GM19238 (cell line): Measurements from ENCODE around the gene GABRG2.
"Not testable (repeated sequence)": the region's sequence is repeated elsewhere in the genome, so short reads cannot be mapped to it uniquely, and the experiment has no call there.

Source experiments
- DNase-seq: peaks from one replicate; pipeline ENCODE4 v3.0.0; 2011; ENCODE audit warnings: low spot score; ENCODE audit not compliant: insufficient read length

The GABRG2 gene

DNA sequence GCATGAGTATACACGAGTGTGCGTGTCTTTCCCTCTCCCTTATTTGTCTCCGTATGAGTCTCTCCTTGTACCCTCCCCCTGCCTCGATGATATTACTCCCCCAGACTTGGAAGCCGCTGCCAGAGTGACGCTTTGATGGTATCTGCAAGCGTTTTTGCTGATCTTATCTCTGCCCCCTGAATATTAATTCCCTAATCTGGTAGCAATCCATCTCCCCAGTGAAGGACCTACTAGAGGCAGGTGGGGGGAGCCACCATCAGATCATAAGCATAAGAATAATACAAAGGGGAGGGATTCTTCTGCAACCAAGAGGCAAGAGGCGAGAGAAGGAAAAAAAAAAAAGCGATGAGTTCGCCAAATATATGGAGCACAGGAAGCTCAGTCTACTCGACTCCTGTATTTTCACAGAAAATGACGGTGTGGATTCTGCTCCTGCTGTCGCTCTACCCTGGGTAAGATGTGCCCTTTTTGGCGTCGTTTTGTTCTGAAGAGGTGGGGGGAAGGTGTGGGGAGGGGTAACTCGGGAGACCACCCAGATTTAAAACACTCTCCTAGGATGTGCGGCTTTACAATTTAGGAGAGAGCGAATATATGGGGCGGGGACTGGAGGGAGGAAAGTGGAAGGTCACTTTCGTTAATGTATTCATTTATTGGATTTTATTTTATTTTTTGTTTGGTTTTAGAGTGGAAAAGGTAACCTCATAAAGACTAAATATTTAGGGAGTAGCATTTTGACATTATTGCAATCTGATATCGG lies at the start of gene GABRG2:
Gene GABRG2 (plus strand): TSS at position 119 of the 757 bp plus-strand sequence. CDS start 227 bp downstream, at position 346.
- DNase-seq: no peak

DNA sequence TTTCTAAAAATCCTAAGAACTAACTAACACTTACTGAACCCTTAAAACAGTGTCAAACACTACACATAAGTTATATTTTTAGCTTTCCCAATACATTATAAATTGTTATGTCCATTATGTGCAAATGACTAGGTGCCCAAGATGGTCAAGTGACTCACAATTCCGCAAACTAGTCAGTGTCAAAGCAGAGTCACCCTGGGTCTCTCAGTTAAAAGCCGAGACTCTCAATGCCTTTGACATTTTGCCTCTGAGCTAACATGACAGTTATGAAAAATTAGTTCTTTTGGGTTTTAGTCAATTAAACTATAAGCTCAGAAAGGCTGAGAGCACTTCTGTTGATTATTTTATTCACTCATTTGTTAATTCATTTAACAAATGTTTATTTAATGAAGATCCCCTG lies 42.3 kb upstream of the GABRG2 start:
- DNase-seq: no peak

DNA sequence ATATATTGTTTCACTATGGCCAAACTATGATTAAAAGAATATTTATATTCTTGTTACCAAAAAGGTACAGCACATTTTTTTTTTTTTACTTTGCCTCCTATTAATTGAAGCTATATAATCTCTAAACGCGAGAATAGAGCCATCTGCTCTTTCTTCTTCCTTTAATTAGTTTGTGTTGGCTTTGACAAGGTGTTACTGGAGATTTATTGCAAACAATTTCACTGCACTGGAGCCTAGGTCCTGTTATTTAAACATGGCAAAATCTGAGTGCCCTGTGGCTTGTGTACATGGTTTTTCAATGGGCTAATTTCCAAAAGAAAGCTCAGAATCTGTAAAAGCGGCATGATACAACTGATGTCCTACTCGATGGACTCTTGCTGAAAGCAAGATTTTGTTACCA lies 40.8 kb upstream of the GABRG2 start:
- no peak for DNase-seq

DNA sequence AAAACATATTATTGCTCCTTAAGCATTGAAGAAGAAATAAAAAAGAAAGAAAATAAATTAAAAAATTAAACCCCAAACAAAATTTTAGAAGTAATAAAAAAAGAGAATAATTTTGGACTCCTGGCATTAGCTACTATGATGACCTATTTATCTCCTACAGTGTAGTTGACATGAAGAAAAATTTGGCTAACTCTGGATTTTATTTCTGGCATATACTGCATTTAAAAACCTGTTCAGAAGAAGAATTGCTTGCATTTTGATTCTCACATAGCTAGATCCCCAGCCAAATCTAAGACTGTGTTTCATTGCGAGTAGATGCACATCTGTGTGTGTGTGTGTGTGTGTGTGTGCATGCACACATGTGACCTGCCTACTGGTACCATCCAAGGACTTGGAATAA lies 30.1 kb upstream of the GABRG2 start:
- DNase-seq: no peak

DNA sequence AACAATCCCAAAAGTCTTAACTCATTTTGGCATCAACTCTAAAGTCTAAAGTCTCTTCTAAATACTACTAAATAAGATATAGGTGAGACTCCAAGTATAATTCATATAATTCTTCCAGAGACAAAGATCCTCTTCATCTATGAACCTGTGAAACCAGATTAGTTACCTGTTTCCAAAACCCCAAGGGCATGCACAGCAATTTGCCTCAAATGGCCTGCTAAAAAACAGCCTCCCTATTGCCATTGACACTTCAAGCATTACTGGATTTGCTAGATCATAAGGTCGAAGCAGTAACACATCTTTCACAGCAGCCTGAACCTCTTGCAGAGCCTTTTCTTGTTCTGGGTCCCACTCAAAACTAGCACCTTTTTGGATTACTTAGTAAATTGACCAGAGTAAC lies 20.3 kb upstream of the GABRG2 start:
- no peak for DNase-seq

DNA sequence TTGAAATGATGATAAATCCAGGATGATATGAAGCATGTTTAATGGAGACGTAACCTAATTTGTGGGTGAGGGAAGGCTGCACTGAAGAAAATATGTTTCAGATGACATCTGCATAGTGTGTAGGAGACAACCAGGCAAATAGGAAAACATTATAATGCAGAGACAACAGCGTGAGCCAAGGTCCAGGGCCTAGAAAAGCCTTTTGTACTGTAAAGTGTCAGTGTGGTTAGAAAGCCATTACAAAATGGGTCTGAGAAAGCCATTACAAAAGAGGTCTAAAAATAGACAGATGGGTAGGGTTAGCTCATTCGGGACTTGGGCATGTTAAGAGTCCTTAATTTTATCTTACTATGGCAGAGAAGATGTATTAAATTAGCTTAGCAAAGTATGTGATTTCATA lies 14.9 kb upstream of the GABRG2 start:
- DNase-seq: no peak

DNA sequence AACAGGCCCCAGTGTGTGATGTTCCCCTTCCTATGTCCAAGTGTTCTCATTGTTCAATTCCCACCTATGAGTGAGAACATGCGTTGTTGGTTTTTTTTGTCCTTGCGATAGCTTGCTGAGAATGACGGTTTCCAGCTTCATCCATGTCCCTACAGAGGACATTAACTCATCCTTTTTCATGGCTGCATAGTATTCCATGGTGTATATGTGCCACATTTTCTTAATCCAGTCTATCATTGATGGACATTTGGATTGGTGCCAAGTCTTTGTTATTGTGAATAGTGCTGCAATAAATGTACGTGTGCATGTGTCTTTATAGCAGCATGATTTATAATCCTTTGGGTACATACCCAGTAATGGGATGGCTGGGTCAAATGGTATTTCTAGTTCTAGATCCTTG lies 12.5 kb upstream of the GABRG2 start:
- not testable (repeated sequence) for DNase-seq

DNA sequence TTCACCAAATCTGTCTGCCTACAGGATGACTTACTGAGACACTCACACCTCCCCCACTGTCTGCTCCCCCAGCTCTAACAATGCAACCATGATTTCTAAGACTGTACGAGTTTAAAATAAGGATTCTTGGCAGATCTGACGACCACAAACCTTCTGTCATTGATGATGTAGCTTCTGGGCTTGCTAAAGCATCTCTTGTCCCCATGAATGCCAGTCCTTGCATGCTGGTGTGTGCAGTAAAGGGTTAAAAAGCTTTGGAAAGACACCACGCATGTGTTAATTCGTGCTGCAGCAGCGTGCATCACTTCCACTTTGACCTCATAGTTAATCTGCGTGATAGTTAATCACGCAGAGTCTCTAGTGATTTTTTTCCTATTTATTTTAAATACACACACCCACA lies 411 bp upstream of the GABRG2 start:
- no peak for DNase-seq

DNA sequence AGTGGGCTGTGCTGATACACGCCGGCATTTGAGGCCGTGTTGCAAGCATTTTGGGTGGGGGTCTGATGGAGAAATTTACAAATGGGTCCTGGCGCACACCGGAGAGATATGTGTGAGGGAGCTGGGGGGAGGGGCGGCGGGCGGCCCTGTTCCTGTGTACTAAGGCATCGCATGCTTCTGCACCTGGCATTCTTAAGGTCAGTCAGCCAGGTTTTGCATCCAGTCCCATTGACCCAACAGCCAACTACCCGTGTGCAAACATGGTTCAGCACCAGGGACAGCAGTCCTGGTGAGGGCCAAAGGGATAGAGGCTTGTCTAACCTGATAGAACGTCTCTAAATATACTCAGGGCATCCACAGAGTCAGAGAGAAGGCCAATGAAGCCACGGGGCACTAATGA lies 839 bp downstream of the GABRG2 start:
- no peak for DNase-seq

DNA sequence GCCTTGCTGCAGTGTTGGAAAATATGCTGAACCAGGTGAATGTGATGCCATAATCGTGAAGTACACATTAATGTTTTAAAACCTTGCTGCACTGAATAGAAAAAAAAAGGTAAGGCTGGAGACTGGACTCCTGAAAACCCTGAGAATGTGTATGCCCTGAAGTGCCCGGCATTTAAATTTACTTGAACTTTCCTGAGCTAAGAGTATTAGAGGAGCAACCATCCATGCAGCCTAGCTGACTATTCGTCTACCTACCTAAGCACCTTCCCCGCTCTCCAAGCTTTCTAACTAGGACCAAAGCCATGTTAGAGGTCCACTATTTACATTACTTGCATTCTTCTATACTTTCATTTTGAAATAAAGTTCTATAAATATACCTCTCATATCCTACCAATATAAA lies 1.4 kb downstream of the GABRG2 start:
- DNase-seq: no peak

DNA sequence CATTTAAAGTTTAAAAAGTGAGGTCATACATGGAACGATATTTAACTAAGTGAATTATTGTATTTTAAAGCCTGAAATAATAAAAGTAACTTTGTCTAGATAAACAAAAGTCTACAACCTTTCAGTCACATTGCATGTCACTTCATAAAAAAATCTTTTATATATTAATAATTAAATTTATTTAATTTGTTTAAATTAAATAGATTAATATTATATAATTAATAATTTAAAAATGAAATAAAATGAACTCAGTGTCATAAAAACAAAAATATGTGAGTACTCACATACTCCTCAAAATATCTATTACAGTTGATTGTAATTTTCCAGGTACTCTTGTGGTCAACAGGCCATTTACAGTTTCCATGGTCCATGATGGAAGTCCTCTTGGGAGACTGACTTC lies 11.2 kb downstream of the GABRG2 start:
- DNase-seq: no peak

DNA sequence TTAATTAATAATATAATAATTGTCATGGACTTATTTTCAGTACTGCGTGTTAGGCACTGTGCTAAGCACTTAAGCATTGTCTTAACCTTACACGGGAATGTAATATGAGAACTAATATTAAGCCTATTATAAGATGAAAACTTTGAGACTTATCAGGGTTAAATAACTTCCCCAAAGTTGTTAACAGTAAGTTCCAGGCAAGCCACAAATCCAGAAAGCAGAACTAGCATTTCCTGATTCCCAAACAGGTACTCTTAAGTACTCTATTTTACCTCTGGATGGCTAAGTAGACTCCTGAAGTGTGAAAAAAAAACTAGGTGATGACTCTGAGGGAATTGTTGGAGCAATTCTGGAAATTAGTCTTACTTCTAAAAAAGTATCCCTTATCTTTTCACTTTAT lies 23.8 kb downstream of the GABRG2 start:
- no peak for DNase-seq

DNA sequence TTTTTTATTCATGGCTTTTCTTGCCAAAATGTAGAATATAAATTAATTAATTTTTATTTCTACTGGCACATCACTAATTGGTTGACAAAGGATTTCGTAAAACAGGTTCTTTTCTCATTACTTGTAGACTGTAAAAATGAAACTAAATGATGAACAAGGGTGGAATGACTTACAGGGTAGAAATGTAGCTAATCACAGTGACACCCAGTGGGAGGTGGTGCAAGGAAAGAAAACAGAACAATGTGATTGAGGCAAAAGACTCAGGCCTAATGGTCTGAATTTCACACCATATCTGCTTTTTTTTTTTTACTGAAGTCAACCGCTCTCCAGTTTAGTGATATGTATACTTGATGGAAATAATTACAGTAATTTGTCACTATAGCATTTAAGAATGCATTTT lies 28.9 kb downstream of the GABRG2 start:
- DNase-seq: no peak

DNA sequence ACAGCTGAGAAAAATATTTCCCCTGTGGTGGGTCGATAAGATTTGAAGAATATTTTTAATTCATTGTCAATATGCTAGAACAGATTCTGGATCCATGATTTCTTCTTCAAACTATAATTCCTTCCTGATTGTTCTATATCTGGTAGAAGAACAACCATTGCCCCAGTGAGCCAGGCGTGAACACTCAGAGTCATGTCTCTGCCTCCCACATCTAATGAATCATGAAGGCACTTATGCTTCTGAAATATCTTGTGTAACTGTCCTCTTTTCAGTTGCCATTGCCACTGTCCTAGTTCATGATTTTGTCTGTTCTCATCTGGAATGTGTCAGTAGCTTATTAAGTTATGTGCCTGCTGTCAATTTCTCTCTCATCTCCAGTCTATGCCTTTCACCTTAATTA lies 40.0 kb downstream of the GABRG2 start:
- no peak for DNase-seq

DNA sequence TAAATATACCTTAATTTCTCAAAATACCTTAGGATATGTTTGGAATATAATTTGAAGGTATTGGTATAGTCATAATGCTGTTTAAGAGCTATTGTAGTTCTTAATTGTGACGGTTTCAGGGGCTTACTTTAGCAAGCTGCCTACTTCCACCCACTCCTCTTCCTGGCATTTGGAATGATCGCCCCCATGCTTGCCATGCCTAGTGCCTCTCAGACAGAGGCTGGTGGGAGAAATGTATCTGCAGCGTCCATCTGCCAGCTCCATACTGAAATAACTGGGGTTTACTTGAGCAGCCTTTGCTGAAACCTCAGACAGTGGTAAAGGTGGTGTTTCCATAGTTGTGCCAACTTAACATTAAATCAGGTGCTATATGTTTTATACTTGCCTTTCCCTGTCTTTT lies 52.2 kb downstream of the GABRG2 start:
- DNase-seq: no peak

DNA sequence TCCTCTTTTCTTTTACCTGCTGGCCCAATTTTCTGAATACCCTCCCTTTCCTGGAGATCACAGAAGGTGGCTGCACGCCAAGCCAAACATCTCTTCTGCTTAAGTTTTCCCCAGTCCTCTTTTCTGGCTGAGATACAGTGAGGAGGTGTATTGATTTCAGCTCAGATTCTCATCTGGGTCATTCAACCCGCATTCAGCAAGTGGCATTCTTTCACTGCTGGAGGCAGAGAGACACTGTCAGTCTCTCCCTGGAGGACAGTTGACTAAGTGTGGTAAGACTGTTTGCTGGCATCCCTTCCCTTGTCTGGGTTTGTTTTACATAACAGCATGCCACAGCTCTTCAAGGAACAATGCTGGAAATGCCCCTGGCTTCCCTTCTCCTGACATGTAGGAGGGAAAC lies 60.5 kb downstream of the GABRG2 start:
- no peak for DNase-seq

DNA sequence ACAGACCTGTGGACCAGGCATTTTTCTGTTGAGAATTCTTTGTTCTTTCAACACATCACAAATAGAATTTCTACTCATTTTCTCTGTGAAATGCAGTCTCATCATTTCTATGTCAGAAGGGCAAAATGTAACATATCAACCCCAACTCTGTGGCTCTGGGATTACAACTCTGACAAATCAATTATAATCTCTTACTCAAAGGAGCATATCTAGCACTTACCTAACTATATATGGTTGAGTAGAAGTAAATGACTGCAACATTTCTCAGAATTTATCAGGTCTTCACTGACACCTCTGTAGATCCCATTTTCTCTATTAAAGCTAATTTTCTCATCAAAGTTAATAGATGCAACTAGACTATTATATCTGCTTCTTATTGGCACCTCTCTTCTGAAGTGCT lies 64.8 kb downstream of the GABRG2 start:
- no peak for DNase-seq

DNA sequence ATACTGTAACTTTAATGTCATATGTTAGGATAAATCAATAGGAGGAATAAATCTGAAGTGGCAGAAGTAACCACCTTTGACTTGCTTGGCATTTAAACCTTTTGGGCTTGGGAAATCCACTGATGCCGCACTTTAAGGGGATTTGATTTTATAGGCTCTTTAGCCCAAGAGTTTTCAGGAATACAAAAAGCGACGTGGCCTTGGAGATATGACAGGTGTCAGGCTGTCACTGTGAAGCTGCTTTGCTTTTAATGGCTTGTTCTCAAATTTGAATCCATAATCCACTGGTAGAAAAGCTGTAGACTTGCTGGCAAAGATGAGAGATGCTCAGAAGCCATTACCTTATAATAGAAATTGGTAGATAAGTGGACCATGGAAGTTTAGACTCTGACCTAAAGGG lies 71.6 kb downstream of the GABRG2 start:
- DNase-seq: no peak

DNA sequence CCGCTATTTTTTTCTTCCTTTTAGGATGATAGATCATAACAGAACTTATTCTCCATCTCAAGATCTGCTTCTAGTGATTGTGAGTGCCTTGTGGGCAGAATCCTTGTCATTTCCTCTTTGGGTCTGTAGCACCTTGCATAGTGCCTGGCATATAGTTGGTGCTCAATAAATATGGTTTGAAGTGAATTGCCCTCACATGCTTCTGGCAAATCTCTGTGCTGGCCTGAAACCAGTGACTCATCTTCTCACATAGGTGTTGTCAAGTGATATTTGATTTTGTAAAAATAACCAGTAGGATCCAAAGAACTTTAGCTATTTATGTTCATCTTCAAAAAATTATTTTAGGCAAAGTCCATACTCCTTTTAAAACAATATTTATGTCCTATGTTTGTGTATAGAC lies 86.7 kb downstream of the GABRG2 start:
- no peak for DNase-seq

DNA sequence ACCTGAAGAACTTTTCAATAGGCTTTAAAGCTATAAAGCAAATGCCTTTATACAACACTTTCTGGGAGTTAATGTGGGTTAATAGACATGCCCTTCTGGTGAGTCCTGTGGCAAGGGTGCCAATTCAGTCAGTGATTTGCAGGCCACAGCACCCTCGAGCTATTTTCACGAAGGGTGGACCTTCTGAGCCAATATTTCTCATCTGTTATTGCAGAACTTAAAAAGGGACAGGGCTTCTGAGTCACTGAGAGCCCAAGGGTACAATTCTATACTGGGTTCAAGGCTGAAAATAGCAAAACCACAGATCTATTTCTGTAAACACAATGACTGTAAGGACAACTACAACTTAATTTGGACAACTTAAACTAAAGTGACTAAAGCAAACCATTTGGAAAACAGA lies 92.8 kb downstream of the GABRG2 start:
- no peak for DNase-seq

DNA sequence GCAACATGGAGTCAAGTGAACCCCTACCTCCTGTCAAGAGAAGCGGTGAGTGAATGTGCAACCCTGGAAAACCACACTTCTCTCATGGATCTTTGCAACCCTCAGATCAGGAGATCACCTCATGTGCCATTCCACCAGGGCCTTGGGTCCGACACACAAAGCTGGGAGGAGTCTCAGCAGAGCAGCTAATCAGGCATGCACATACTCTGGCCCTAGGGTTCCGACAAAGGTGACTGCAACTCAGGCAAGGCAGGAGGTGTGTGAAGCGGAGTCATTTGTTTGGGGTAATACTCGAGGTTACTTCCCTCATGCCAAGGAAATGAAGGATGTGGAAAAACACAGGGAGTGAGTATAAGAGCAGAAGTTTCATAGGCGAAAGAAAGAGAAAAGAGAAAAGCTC lies 96.1 kb downstream of the GABRG2 start:
- DNase-seq: no peak

DNA sequence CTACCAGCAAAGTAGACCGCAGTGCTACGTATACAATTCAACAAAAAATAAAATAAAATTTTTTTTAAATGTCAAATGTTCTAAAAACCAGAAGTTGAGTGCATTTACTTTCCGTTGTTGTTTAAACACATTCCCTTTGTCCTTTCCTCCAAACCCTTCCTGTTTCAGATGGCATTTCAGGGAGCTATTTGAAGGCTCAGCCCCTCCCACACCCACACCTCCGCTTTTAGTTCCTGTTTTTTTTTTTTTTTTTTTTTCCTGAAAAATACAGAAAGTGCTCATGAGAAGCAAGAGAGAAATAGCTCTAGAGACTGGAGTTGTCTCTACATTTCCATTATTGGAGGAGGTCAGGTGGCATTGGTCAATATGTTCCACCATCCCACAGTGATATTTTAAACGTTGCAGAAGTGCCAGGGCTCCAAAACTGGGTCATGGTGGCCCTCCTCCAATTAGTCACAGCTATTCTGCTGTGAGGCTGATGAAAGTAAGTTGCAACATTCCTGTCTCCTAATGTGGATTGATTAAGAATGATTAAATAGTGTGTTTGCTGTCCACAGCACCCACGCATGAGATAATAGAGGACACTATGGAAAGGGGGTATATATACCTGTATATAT lies 106.9 kb downstream of the GABRG2 start:
- DNase-seq: no peak

DNA sequence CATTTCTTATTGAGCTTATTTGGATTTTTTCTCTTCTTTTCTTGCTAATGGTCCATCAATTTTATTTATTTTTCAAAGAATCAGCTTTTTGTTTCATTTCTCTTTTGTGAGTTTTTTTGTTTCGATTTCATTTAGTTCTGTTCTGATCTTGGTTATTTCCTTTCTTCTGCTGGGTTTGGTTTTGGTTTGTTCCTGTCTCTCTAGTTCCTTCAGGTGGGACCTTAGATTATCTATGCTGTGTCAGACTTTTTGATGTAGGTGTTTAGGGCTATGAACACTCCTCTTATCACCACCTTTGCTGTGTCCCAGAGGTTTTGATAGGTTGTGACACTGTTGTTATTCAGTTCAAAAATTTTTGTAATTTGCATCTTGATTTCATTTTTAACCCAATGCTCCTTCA lies 119.8 kb downstream of the GABRG2 start:
- DNase-seq: no peak
